HG02798 (cell line): ENCODE results near the gene SLC46A3.
"Not testable (repeated sequence)": the region's sequence is repeated elsewhere in the genome, so short reads cannot be mapped to it uniquely, and the experiment has no call there.

ENCODE experiments used
- ATAC-seq: cut with Tn5 transposase; IDR thresholded peaks from one replicate; pipeline ENCODE4 v1.9.1; 2021; ENCODE audit warnings: mild to moderate bottlenecking; ENCODE audit not compliant: unreplicated experiment, poor library complexity

SLC46A3 gene

GRCh38 chr13:28718543-28719226, at the start of gene SLC46A3:
Gene SLC46A3 (minus strand): TSS chr13:28718970. CDS start chr13:28717998, 972 bp downstream.
- peak; percentile 99 for ATAC-seq

GRCh38 chr13:28763887-28764286, 45.1 kb upstream of the SLC46A3 start:
- no peak for ATAC-seq

GRCh38 chr13:28761586-28761985, 42.8 kb upstream of the SLC46A3 start:
- no peak for ATAC-seq

GRCh38 chr13:28755546-28755870, 36.7 kb upstream of the SLC46A3 start:
- ATAC-seq, result no peak

- no peak for ATAC-seq
Measured at GRCh38 chr13:28754698-28755545, 36.2 kb upstream of the SLC46A3 start.

GRCh38 chr13:28753946-28754345, 35.2 kb upstream of the SLC46A3 start:
- no peak for ATAC-seq

- no peak for ATAC-seq
Measured at GRCh38 chr13:28753208-28753892, 34.6 kb upstream of the SLC46A3 start.

GRCh38 chr13:28751175-28751960, 32.6 kb upstream of the SLC46A3 start:
- ATAC-seq, result no peak

GRCh38 chr13:28750187-28751045, 31.6 kb upstream of the SLC46A3 start:
- ATAC-seq, result no peak

- ATAC-seq, result no peak
Measured at GRCh38 chr13:28747851-28748250, 29.1 kb upstream of the SLC46A3 start.

- no peak for ATAC-seq
Measured at GRCh38 chr13:28746287-28746612, 27.5 kb upstream of the SLC46A3 start.

GRCh38 chr13:28744656-28745055, 25.9 kb upstream of the SLC46A3 start:
- no peak for ATAC-seq

GRCh38 chr13:28744091-28744536, 25.3 kb upstream of the SLC46A3 start:
- ATAC-seq, result no peak

GRCh38 chr13:28743499-28744083, 24.8 kb upstream of the SLC46A3 start:
- ATAC-seq, result no peak

- ATAC-seq, result no peak
Measured at GRCh38 chr13:28743020-28743419, 24.2 kb upstream of the SLC46A3 start.

- not testable (repeated sequence) for ATAC-seq
Measured at GRCh38 chr13:28742445-28742844, 23.7 kb upstream of the SLC46A3 start.

GRCh38 chr13:28741084-28741491, 22.3 kb upstream of the SLC46A3 start:
- no peak for ATAC-seq

- no peak for ATAC-seq
Measured at GRCh38 chr13:28739376-28739775, 20.6 kb upstream of the SLC46A3 start.

GRCh38 chr13:28735481-28736029, 16.8 kb upstream of the SLC46A3 start:
- no peak for ATAC-seq
